ENCODE data around the gene SORCS2.

SORCS2 gene

DNA sequence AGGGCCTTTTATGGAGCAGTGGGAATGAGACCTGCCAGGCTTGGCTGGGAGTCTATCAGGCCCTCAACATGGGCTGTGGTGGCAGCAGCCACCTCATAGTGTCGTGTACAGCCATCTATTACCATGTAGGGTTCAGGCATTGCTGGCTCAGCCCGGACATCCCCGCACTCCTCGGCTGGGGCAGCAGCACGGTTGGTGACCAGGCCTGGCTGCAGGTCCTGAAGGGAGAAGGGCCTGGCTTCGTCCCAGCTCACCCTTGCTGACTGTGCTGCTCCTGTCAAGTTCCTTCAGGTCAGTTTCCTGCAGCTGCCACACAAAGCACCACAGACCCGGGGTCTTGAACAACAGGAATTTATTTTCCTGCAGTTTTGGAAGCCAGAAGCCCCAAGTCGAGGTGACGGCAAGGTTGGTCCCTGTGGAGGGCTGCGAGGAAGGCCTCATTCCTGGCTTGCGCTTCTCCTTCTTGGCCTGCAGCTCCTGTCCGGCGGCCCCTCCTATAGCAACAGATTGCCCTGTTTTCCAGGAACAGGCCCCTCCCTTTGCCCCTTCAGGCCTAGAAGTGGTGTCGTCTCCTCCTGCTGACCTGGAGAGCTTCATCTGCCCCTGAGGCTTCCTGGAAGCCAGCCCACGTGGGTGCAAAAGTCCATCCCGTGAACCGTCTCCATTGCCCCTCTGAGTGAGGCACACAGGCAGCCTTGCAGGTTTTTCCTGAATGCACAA is 25.2 kb upstream of the SORCS2 start:
- intact Hi-C loops (cut with micrococcal nuclease) = no loop called here
- H3K27me3 Mint-ChIP-seq = peaks cover 3% of the 10 kb centered on the region
- H3K36me3 Mint-ChIP-seq (ENCODE audit: low read depth) = no peaks in the 10 kb centered on the region
- no peaks in the 10 kb centered on the region for H3K4me1 Mint-ChIP-seq (ENCODE audit: low read depth)
- H3K4me3 Mint-ChIP-seq = no peak overlapping the region
- no peaks in the 10 kb centered on the region for H3K9me3 Mint-ChIP-seq
- H3K27ac Mint-ChIP-seq = no peak overlapping the region

DNA sequence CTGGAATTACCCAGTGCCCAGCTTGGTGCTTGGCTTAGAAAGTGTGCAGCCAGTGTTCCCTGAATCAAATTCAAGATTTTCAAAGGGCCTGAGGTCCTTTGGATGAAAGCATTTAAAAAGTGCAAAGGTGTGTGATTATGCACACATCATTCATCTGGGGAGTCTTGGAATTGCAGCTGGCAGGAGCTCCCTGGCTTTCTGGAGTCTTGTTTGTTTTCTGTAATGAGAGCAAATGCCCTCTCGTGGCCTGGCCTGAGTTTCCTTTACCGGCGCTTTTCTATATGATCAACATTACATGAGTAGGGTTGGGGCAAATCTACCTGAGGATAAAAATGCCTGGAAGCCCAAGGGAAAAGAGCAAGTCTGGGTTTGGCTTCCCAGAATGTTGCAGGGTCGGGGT is 24.6 kb upstream of the SORCS2 start:
- no peaks in the 10 kb centered on the region for H3K4me1 Mint-ChIP-seq (ENCODE audit: low read depth)
- no peak overlapping the region for H3K4me3 Mint-ChIP-seq
- H3K36me3 Mint-ChIP-seq (ENCODE audit: low read depth) = no peaks in the 10 kb centered on the region
- intact Hi-C loops (cut with micrococcal nuclease) = no loop called here
- H3K9me3 Mint-ChIP-seq = no peaks in the 10 kb centered on the region
- peaks cover 3% of the 10 kb centered on the region for H3K27me3 Mint-ChIP-seq
- H3K27ac Mint-ChIP-seq = no peak overlapping the region

DNA sequence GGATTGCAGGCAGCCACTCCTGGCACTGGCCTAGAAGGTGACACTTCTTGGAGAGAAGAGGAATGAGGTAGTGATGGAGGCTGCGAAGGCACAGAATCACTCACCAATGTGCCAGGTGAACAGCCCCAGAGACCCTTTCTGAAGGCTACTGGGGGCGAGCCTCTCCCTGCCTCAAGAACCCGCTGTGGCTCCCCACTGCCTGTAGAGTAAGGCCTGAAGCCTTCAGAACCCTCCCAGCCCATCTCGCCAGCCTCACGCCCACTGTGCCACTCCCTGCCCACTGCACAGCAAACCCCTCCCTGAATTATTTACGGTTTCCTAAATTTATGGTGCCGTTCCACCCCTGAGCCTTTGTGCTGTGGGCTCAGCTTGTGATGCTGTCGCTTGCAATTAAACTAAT is 24.2 kb upstream of the SORCS2 start:
- Mint-ChIP-seq H3K4me3 (no peak overlapping the region), H3K4me1 (ENCODE audit: low read depth) (no peaks in the 10 kb centered on the region), H3K36me3 (ENCODE audit: low read depth) (no peaks in the 10 kb centered on the region), H3K27ac (no peak overlapping the region), H3K27me3 (peaks cover 3% of the 10 kb centered on the region), H3K9me3 (no peaks in the 10 kb centered on the region)
- intact Hi-C loops (cut with micrococcal nuclease) = no loop called here

DNA sequence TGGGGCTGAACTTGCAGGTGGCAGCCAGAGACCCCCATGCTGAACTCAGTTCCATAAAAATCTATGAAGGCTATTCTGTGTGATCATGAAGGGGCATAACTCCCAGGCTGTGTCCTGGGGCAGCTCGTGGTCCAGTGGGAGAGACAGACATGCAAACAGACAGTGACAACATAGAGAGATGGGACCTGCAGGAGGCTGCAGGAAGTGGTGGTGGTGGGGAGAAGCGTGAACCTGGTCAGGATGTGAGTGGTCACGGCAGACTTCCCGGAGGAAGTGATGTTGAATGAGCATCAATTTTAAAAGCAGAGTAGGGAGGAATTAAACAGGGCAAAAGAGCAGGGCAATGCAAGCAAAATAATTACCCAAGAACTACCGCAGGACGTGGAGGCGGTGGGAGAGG is 23.2 kb upstream of the SORCS2 start:
- no peaks in the 10 kb centered on the region for H3K36me3 Mint-ChIP-seq (ENCODE audit: low read depth)
- H3K9me3 Mint-ChIP-seq = no peaks in the 10 kb centered on the region
- H3K4me3 Mint-ChIP-seq = no peak overlapping the region
- no peak overlapping the region for H3K27ac Mint-ChIP-seq
- H3K4me1 Mint-ChIP-seq (ENCODE audit: low read depth) = no peaks in the 10 kb centered on the region
- H3K27me3 Mint-ChIP-seq = peaks cover 3% of the 10 kb centered on the region
- intact Hi-C loops (cut with micrococcal nuclease) = no loop called here

DNA sequence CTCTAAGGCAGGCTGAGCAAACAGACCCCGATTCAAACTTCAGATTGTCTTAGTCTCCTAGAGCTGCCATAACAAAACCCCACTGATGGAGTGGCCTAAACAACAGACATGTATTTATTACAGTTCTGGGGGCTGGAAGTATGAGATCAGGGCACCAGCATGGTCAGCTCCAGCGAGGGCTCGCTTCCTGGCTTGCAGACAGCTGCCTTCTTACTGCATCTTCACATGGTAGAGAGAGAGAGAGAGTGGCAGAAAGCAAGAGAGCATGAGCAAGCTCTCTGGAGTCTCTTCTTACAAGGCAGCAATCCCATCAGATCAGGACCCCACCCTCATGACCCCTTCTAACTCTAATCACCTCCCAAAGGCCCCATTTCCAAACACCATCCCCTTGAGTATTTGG is 22.3 kb upstream of the SORCS2 start:
- peaks cover 3% of the 10 kb centered on the region for H3K27me3 Mint-ChIP-seq
- intact Hi-C loops (cut with micrococcal nuclease) = no loop called here
- H3K4me3 Mint-ChIP-seq = no peak overlapping the region
- no peak overlapping the region for H3K27ac Mint-ChIP-seq
- no peaks in the 10 kb centered on the region for H3K9me3 Mint-ChIP-seq
- H3K36me3 Mint-ChIP-seq (ENCODE audit: low read depth) = no peaks in the 10 kb centered on the region
- no peaks in the 10 kb centered on the region for H3K4me1 Mint-ChIP-seq (ENCODE audit: low read depth)

DNA sequence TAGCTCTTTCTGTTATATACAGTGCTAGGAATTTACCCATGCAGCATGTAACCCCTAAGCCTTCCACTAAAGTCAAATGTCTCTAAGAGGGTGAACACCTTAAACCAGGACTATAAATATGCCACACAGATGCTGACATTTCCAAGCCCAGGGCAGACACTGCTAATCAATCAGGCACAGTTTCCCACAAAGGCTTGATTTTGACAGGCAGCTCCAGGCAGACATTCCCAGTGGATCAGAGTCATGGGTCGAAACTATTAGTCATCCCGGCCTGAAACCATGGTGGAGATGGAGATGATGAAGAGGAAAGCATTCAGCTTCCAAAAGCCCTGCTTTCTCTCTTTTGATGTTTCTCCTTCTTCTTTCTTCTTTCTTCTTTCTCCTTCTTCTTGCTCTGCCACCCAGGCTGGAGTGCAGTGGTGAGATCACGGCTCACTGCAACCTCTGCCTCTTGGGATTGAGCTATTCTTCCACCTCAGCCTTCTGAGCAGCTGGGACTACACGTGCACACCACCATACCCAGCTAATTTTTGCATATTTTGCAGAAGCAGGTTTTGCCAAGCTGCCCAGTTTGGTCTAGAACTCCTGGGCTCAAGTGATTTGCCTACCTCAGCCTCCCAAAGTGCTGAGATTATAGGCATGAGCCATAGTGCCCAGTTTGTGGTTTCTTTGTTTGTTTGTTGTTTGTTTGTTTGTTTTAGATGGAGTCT is 21.0 kb upstream of the SORCS2 start:
- Mint-ChIP-seq H3K4me3 (no peak overlapping the region), H3K27ac (no peak overlapping the region), H3K36me3 (ENCODE audit: low read depth) (no peaks in the 10 kb centered on the region), H3K27me3 (peaks cover 4% of the 10 kb centered on the region), H3K4me1 (ENCODE audit: low read depth) (no peaks in the 10 kb centered on the region), H3K9me3 (no peaks in the 10 kb centered on the region)
- intact Hi-C loops (cut with micrococcal nuclease) = no loop called here

DNA sequence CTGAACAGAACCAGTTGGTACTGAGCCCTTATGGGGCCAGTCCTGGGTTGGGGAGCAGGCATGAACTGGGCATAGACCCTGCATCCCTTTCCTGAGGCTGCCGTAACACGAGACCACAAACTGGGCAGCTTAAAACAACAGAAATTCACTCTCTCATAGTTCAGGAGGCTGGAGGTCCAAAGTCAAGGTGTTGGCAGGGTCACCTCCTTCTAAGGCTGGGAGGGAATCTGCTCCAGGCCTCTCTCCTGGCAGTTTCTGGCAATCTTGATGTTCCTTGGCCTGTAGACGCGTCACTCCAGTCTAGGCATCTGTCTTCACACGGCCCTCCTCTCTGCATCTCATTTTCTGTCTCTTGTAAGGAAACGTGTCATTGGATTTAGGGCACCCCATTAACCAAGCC is 19.8 kb upstream of the SORCS2 start:
- peaks cover 7% of the 10 kb centered on the region for H3K27me3 Mint-ChIP-seq
- no peak overlapping the region for H3K27ac Mint-ChIP-seq
- intact Hi-C loops (cut with micrococcal nuclease) = no loop called here
- H3K9me3 Mint-ChIP-seq = no peaks in the 10 kb centered on the region
- no peak overlapping the region for H3K4me3 Mint-ChIP-seq
- H3K4me1 Mint-ChIP-seq (ENCODE audit: low read depth) = no peaks in the 10 kb centered on the region
- H3K36me3 Mint-ChIP-seq (ENCODE audit: low read depth) = no peaks in the 10 kb centered on the region

DNA sequence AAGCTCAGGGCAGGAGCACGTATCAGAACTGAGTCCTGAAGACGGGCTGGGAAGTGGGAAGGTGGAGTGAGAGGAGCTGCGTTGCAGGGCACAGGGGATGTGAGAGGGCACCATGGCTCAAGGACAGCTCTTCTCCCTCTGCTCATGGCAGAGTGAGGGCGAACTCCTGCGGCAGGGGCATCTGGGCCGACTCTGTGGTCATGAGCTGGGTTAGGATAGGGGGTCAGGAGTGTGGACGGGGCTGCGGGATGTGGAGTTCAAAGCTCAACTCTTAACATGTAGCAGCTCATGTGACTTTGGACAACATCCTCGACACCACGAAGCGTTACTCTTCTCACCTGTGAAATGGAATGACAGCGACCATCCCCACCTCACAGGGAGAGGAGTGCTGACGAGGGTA is 19.4 kb upstream of the SORCS2 start:
- H3K27me3 Mint-ChIP-seq = peaks cover 7% of the 10 kb centered on the region
- no peaks in the 10 kb centered on the region for H3K36me3 Mint-ChIP-seq (ENCODE audit: low read depth)
- no peaks in the 10 kb centered on the region for H3K9me3 Mint-ChIP-seq
- no peak overlapping the region for H3K27ac Mint-ChIP-seq
- intact Hi-C loops (cut with micrococcal nuclease) = no loop called here
- H3K4me1 Mint-ChIP-seq (ENCODE audit: low read depth) = no peaks in the 10 kb centered on the region
- H3K4me3 Mint-ChIP-seq = no peak overlapping the region

DNA sequence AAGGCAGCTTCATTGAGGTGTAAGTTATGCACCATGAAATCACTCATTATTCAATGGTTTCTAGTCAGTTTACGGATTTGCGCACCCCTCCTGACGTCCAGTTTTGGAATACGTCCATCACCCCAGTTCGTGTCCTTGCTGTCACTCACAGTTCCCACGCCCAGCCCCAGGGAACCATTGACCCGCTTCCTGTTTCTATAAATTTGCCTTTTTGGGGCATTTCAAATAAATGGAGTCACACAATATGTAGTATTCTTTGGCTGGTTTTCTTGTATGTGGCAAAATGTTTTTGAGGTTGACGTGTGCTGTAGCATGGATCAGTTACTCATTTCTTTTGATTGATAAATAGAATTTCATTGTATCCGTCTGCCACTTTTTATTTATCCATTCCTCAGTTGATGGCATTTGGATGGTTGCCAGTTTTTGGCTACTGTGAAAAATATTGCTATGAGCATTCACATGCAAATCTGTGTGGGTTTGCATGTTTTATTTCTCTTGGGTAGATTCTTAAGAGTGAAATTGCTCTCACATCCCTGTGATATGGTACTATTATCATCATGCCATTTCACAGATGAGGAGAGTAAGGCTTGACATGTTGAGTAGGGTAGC is 18.4 kb upstream of the SORCS2 start:
- H3K4me1 Mint-ChIP-seq (ENCODE audit: low read depth) = no peaks in the 10 kb centered on the region
- no peak overlapping the region for H3K4me3 Mint-ChIP-seq
- intact Hi-C loops (cut with micrococcal nuclease) = no loop called here
- no peaks in the 10 kb centered on the region for H3K36me3 Mint-ChIP-seq (ENCODE audit: low read depth)
- no peak overlapping the region for H3K27ac Mint-ChIP-seq
- H3K9me3 Mint-ChIP-seq = peaks cover under 1% of the 10 kb centered on the region
- H3K27me3 Mint-ChIP-seq = peaks cover 7% of the 10 kb centered on the region

DNA sequence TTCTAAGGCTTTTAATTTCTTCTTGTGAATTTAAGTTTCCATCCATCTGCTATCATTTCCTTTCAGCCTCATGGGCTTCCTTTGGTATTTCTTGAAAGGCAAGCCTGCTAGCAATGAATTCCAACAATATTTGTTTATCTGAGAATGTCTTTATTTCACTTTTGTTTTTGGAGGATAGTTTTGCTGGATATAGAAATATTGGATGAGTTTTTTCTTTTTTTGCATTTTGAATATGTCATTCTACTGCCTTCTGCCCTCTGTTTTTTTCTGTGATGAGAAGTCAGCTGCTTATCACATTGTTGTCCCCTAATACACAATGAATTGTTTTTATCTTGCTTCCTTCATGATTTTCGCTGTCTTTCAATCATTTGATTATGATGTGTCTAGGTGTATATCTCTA is 13.2 kb upstream of the SORCS2 start:
- Mint-ChIP-seq H3K27me3 (peaks cover 8% of the 10 kb centered on the region), H3K4me3 (no peak overlapping the region), H3K9me3 (peaks cover 12% of the 10 kb centered on the region), H3K4me1 (ENCODE audit: low read depth) (no peaks in the 10 kb centered on the region), H3K27ac (no peak overlapping the region), H3K36me3 (ENCODE audit: low read depth) (no peaks in the 10 kb centered on the region)
- intact Hi-C loops (cut with micrococcal nuclease) = no loop called here

DNA sequence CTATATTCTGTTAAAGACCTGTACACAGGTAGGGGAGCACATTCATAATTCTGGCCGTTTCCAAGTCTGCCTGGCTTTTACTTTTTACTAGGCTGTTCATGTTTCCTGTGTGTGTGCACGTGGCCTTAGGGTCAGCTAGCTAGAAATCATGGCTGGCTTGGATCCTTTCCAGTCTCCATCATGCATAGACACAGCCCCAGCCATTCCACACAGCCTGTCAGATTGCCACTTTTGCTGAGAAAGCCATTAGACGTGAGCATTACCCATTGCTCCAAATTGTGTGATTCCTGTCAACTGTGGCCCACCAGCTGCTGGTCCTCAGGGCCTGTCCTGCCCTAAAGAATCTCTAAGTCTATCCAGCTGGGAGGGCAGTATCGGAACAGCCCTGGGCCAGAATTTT is 11.4 kb upstream of the SORCS2 start:
- no peak overlapping the region for H3K27ac Mint-ChIP-seq
- no peaks in the 10 kb centered on the region for H3K36me3 Mint-ChIP-seq (ENCODE audit: low read depth)
- H3K9me3 Mint-ChIP-seq = peaks cover 12% of the 10 kb centered on the region
- H3K4me1 Mint-ChIP-seq (ENCODE audit: low read depth) = no peaks in the 10 kb centered on the region
- intact Hi-C loops (cut with micrococcal nuclease) = no loop called here
- H3K4me3 Mint-ChIP-seq = no peak overlapping the region
- peaks cover 8% of the 10 kb centered on the region for H3K27me3 Mint-ChIP-seq

DNA sequence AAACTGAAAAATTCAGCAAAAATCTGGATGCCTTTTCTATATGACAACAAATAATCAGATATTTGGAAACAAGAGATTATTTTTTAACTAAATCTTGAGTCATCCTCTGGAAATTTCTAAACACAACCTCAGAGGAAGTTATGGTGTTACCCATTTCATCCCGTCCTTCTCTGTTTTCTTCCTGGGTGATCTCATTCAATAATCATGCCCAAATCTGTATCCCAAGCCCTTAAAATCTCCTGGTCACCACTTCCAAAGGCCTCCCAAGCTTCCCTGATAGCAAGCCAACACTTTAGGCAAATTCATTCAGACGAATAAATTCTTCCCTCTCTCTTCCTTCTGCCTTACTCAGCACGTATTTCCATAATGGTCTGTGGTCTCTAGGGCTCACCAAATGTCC is 9.7 kb upstream of the SORCS2 start:
- Mint-ChIP-seq H3K4me3 (no peak overlapping the region), H3K36me3 (ENCODE audit: low read depth) (no peaks in the 10 kb centered on the region), H3K27me3 (peaks cover 8% of the 10 kb centered on the region), H3K9me3 (peaks cover 12% of the 10 kb centered on the region), H3K4me1 (ENCODE audit: low read depth) (no peaks in the 10 kb centered on the region), H3K27ac (no peak overlapping the region)
- intact Hi-C loops (cut with micrococcal nuclease) = no loop called here

DNA sequence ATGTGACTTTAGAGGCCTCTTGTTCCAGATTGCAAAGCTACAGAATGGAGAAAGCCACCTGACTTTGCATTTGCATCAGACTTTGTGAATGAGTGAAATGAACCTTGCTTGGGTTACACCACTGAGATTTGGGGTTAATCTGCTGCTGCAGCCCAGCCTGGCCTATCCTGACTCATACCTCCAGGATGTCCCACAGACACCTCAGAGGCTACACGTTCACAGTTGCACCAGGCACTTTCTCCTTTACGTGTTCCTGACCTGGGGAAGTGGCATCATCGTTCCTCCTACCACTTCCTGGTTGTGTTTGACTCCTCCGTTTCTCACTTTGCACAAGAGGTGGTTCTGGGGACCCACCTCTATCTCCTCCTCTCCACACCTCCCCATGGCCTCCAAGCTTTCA is 9.2 kb upstream of the SORCS2 start:
- Mint-ChIP-seq H3K27me3 (peaks cover 9% of the 10 kb centered on the region), H3K4me3 (no peak overlapping the region), H3K27ac (no peak overlapping the region), H3K36me3 (ENCODE audit: low read depth) (no peaks in the 10 kb centered on the region), H3K4me1 (ENCODE audit: low read depth) (no peaks in the 10 kb centered on the region), H3K9me3 (peaks cover 12% of the 10 kb centered on the region)
- intact Hi-C loops (cut with micrococcal nuclease) = no loop called here

DNA sequence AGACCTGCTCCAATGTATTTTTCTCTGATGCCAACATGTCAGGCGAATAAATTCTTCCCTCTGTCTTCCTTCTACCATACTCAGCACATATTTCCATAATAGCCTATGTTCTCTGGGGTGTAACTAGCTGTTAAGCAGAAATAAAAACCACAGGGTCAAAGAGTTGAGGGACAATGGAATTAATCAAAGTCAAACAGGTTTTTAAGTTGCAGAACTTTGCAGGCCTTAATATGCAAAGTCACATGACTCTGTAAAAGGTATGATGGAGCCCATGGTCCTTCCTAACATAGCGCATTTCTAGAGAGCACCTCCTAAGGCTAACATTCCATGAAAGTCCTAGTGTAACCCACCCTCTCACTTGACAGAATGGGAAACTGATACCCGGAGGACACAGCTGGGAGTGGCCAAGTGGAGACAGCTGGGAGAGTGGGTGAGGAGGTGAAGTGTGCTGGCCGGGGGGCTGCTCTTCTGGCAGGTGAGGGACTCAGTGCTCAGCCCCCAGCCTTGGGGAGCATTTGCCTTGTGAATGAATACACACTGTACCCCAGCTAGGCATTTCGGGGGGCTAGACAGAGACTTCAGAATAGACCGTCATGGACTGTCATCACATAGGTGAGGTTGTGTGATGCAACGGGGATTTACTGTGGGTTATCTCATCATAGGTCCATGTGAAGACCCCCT is 8.4 kb upstream of the SORCS2 start:
- Mint-ChIP-seq H3K27ac (no peak overlapping the region), H3K4me3 (no peak overlapping the region), H3K9me3 (peaks cover 11% of the 10 kb centered on the region), H3K36me3 (ENCODE audit: low read depth) (no peaks in the 10 kb centered on the region), H3K4me1 (ENCODE audit: low read depth) (no peaks in the 10 kb centered on the region), H3K27me3 (peaks cover 10% of the 10 kb centered on the region)
- intact Hi-C loops (cut with micrococcal nuclease) = no loop called here

All from dendritic cell treated with granulocyte-macrophage colony-stimulating factor and Interleukin-4, amounts not matched to agents 40 ng/mL and 50 ng/mL, for 4 days (primary cell).